GM12872 (cell line): ENCODE data around the gene PRDM11.
A peak's percentile ranks its signal among the peaks of the same experiment; 100 is the strongest.

Experiments used
- TF ChIP-seq, protein P1 (sequence below): IDR thresholded peaks from 3 replicates; pipeline ENCODE4 v1.5.1; 2011; ENCODE audit warnings: low read depth, mild to moderate bottlenecking, low read length, moderate library complexity; ENCODE audit not compliant: insufficient read depth

Gene PRDM11

DNA sequence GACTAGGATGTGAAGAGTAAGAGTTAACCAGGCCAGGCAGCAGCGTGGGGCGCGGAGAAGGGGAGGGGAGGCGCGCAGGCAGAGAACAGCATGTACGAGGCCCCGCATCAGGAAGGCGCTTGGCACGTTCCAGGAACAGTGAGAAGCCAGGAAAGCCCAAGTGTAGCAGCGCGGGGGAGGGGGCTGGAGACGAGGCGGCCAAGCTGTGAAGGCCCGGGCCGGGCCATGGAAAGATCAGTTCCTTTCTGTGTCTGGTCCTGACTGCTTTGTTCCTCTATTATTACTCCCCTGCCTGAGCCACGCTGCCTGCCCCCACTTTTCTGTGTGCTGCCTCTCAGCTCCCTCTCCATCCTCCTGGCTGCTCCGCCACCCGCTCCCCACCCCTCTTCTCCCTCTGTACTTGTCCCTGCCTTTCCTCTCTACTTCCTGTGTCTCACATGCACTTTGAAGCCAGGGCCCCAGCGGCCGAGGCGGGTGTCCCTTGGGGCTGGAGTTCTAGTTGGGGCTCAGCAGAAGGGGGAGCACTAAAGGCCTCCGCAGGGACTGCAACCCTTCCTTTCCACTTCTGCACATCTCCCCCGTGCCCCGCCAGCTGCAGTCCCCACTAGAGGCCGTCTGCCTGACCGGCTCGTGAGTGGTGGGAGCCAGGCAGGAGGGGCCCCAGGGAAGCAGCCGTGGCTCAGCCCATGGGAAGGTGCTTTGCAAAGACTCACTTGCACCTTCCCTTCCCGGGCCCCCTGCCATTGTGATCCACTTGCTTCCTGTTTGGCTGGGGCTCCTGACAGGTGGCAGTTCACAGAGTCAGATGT lies 63.7 kb downstream of the PRDM11 start:
- TF ChIP-seq, protein P1, sequence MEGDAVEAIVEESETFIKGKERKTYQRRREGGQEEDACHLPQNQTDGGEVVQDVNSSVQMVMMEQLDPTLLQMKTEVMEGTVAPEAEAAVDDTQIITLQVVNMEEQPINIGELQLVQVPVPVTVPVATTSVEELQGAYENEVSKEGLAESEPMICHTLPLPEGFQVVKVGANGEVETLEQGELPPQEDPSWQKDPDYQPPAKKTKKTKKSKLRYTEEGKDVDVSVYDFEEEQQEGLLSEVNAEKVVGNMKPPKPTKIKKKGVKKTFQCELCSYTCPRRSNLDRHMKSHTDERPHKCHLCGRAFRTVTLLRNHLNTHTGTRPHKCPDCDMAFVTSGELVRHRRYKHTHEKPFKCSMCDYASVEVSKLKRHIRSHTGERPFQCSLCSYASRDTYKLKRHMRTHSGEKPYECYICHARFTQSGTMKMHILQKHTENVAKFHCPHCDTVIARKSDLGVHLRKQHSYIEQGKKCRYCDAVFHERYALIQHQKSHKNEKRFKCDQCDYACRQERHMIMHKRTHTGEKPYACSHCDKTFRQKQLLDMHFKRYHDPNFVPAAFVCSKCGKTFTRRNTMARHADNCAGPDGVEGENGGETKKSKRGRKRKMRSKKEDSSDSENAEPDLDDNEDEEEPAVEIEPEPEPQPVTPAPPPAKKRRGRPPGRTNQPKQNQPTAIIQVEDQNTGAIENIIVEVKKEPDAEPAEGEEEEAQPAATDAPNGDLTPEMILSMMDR, result no peak

DNA sequence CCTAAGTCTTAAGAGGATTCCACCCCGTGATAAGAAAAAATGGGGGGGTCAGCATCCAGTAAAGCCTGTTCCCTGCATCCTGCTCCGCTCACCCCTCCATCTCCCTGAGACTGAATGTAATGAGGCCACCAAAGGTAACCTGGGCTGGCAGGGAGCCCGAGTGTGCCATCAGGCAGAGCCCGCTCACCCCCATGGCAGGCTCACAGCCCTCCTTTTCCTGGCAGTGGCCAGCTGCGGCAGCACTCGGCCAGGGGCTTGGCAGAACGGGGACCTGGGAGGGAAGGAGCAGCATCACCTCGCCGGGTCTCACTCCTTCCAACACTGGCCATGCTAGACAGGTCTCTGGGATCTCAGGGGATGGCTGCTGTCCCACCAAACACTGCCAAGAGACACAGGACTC lies 64.4 kb downstream of the PRDM11 start:
- TF ChIP-seq, protein P1, result no peak

DNA sequence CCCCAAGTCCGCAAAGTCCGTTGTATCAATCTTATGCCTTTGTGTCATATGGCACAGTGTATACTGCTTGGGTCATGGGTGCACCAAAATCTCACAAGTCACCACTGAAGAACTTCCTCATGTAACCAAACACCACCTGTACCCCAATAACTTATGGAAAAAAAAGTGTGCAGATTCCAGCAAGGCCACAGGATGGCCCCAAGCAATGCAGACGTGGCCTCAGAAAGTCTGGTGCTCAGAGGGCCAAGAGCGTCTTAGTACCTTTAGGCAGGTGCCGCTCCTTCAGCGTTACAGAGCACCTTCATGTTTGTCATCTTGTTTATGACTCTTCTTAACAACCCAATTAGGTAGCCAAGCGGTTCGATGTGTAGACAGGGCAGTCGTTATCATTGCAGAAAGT lies 65.3 kb downstream of the PRDM11 start:
- TF ChIP-seq, protein P1, result peak; percentile 18; the same call in 1 of the 3 replicates

- TF ChIP-seq, protein P1, result no peak
These were observed 66.3 kb downstream of the PRDM11 start for GRCh38 chr11:45212566-45213315.

- TF ChIP-seq, protein P1, result no peak
These were observed 66.9 kb downstream of the PRDM11 start for GRCh38 chr11:45213316-45213665.

DNA sequence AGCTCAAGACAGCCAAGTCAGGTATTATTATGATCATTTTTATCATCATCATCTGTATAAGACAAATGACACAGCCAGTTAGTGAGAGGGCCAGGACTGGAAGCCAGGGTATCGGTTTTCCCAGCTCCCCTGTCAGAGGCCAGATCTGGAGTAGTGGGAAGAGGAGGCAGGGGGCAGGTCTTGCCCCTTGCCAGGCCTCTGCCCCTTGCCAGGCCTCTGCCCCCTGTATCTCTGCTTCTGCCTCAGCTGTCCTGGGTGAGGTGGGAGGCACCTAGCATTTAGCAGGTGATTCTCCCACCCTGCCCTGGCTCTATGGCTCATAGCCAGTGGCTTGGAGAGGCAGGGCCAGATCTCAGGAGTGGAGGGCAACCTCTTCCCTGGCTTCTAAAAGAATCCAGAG lies 67.3 kb downstream of the PRDM11 start:
- TF ChIP-seq, protein P1, result no peak

DNA sequence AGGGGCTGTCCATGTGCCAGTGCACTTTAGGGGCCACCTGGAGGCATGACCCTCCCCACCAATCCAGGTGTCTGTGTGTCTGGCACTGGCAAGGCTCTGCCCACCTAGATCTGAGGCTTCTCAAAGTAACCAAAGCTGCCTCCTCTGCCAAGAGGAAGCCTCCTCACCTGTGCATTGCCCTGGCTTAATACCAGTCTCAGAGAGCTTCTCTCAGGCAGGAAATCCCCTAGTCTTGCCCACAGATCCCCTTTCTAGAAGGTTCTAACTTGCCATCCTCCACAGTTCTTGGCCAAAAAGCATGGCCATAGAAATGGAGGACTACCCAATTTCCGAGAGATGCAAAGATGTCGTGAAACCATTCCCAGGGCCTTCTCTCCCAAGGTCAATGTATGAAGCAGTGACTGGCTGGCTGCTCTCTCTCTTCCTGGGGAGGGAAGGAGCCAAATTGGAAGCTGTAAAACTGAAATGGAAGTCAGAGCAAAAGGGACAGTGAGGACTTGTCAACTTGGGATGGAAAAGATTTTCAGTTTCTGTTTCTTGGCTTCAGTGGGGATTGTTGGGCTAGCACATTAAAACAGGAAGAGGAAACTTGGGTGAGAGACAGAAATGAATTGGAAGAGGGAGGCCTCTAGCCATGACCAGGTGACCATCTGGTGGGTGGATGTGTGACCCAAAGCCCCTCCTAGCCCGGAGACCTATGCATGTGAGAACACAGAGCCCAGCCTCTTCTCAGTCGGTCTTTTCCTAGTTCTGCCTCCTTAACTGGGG lies 68.8 kb downstream of the PRDM11 start:
- TF ChIP-seq, protein P1, result no peak
